GM19397 (cell line): ENCODE data around the gene CASP9.

Source experiments
- ATAC-seq: cut with Tn5 transposase; IDR thresholded peaks from one replicate; pipeline ENCODE4 v1.9.1; 2021; ENCODE audit warnings: mild to moderate bottlenecking, moderate library complexity; ENCODE audit not compliant: unreplicated experiment

Gene CASP9

DNA sequence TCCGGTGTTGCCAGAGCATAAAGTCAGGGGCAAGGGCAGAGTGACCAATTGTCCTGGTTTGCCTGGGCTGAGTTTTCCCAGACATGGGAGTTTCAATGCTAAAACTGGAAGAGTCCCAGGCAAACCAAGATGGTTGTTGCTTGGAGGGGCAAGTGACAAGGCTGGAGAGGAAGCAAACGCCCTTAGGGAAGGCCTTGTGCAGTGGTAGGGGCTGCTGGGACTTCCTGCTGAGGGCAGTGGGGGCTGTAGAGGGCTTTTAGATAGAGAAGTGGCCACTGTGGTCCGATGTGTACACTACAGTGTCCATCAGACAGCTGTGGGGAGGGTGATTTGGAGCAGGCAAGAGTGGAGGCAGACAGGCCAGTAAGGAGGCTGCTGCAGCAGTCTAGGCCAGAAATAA is 74.4 kb downstream of the CASP9 start:
- no peak for ATAC-seq

DNA sequence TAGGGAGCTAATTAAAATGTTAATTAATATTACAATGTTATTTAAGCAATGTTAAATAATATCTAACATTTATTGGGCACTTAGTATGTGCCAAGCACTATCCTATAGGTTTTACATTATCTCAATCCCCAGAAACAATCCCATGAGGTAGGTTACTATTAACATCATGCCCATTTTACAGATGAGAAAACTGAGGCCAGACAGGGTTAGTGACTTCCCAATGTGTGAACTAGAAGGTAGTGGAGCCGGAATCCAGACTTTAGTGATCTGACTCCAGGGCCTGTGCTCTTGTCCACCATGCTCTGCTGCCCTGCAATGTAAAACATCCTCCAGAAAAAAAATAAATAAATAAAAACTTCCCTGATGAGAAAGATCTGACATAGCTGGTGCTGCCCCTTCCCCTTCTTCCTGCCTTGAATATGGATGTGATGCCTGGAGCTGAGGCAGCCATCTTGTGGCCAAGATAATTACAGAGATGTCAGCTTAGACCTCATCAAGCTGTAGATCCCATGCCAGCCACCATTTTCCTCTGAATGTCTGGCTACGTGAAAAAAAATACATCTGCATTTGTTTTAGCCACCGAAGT is 75.0 kb downstream of the CASP9 start:
- ATAC-seq = no peak

DNA sequence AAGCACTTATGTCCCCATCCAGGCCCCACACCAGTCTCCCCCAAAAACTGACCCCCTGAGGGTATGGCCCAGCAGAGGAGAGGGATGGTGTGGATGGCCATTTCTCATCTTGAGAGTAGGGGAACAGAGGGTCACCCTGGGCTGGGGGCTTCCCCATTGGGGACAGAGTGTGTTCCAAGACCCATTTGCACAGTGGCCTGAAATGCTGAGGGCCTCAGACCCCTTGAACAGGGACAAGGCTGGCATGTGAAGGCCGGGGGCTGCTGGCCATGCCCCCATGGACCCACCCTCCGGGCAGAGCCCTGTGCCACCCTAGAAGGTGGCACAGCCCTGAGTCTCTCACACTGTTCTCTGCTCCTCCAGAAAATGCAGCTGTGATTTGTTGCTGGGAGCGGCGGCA is 77.8 kb downstream of the CASP9 start:
- ATAC-seq = no peak

DNA sequence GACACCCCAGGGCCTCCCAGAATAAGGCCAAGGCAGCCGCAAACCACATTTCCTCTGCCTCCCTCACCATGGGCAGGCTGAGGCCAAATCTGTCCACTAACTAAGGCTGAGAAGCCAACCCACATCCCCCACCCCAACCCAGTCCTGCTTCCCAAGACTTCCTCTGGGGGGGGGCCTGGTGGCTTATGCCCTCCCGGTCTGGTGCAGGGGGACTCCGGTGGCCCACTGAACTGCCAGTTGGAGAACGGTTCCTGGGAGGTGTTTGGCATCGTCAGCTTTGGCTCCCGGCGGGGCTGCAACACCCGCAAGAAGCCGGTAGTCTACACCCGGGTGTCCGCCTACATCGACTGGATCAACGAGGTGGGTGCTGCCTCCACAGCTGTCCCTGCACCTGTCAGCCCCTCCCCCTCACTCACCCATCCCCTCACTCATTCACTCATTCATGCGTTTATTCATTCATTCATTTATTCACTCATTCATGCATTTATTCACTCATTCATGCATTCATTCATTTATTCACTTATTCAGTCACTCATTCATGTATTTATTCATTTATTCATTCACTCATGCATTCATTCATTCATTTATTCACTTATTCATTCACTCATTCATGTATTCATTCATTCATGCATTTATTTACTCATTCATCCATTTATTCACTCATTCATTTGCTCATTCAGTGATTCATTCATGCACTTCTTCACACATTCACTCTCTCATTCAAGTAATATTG is 78.5 kb downstream of the CASP9 start:
- ATAC-seq = no peak

DNA sequence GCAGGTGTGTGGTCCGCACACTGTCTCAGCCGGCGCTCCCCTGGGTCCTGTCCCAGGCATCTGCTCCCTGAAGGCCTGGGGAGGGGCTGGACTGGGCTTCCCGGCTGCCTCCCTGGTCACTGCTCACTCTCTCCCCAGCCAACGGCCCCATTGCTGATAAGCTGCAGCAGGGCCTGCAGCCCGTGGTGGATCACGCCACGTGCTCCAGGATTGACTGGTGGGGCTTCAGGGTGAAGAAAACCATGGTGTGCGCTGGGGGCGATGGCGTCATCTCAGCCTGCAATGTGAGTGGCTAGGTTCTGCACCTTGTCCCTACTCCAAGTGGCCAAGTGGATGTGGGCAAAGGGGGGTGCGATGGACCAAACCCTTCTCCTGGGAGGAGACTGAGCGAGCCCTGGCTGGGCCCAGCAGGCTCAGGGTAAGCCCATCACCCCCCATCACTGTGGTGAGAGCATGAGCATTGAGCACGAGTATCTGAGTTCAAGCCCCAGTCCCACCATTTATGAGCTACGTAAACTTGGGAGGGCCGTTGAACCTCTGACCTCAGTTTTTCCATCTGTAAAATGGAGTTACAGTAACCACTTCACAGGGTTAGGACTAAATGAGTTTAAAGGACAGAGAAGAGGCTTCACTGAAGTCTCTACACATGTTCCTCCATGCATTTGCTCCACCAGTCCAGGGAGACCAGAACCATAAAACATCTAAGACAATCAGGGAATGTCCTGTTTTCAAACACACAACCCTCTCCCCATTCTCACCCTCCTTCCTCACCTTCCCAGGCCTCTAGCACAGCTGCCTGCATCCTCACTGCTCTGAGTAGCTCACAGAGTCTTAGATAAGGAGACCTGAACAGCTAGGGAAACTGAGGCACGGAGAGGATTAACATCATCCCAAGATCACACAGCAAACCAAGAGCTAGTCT is 79.3 kb downstream of the CASP9 start:
- ATAC-seq = no peak

DNA sequence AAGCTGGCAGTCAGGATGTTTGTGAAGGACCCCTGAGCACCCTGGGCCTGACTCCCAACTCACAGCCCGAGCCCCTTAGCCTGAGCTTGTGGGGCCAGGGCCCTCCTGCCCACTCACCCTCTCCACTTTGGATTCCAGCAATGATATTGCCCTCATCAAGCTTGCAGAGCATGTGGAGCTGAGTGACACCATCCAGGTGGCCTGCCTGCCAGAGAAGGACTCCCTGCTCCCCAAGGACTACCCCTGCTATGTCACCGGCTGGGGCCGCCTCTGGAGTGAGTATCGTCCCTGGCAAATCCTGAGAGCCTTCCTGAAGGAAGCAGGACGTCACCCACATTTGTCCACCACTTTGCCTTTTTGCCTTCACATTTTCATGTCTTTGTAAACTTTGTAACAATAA is 80.7 kb downstream of the CASP9 start:
- no peak for ATAC-seq

DNA sequence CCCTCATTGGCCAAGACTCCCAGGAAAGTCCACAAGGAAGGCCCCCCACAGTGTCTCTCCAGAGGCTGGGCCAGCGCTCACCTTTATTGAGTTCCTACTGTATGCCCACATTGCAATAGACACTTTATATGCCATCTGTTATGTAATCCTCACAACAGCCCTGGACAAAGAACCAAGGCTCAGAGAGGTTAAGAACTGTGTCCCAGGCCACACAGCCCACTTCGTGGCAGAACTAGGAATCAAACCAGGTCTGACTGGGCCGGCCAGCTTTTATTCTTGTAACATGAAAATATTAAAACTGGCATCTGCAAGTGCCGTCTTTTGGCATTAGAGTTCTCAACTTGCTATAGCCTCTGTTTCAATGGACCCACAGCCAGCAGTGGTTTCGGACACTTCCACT is 81.3 kb downstream of the CASP9 start:
- no peak for ATAC-seq

DNA sequence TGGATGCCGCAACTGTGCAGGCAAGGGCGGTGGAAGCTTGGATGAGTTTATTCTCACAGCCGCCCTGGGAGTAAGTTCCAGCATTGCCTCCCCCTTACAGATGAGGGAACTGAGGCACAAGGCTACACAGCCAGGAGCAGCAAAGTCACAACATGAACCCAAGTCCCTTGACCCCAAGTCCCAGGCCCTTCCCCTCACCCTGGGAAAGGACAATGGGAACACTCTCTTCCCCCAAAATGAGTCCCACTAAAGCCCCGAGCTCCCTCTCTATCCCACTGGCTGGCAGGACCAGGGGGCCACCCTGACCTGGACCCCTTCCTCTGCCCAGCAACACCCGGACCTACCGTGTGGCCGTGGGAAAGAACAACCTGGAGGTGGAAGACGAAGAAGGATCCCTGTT is 81.9 kb downstream of the CASP9 start:
- no peak for ATAC-seq
